Glutamatergic neuron (in vitro differentiated cells): Measurements from ENCODE around the gene SGTA. TPM values are rescaled to one million over a fixed set of nuclear protein-coding genes. Genes with fewer than 3 reads are reported as not detected.

Source experiments
- DNase-seq: peaks from one replicate; pipeline ENCODE4 v3.0.0; 2022
- H3K27ac Mint-ChIP-seq: one replicate; pipeline ENCODE4 v1.8.0; 2020; ENCODE audit warnings: mild to moderate bottlenecking, mixed read lengths, inconsistent platforms; ENCODE audit not compliant: unreplicated experiment
- H3K27me3 Mint-ChIP-seq: one replicate; pipeline ENCODE4 v1.8.0; 2020; ENCODE audit warnings: mild to moderate bottlenecking, moderate library complexity, mixed read lengths, inconsistent platforms; ENCODE audit not compliant: unreplicated experiment
- H3K36me3 Mint-ChIP-seq: one replicate; pipeline ENCODE4 v1.8.0; 2020; ENCODE audit warnings: mild to moderate bottlenecking, mixed read lengths, inconsistent platforms; ENCODE audit not compliant: unreplicated experiment
- H3K4me1 Mint-ChIP-seq: one replicate; pipeline ENCODE4 v1.8.0; 2020; ENCODE audit warnings: mild to moderate bottlenecking, low read depth, mixed read lengths, inconsistent platforms; ENCODE audit not compliant: unreplicated experiment
- H3K4me3 Mint-ChIP-seq: one replicate; pipeline ENCODE4 v1.8.0; 2020; ENCODE audit warnings: mild to moderate bottlenecking, mixed read lengths, inconsistent platforms; ENCODE audit not compliant: unreplicated experiment
- H3K9me3 Mint-ChIP-seq: one replicate; pipeline ENCODE4 v1.8.0; 2020; ENCODE audit warnings: mild to moderate bottlenecking, moderate library complexity, mixed read lengths, inconsistent platforms; ENCODE audit not compliant: unreplicated experiment
- total RNA-seq: library from RNA; stranded (reverse); fragmentation: NEBNext Ultra II Directional; extraction: Animal tissue kit (Norgen Biotek cat#: 25700); gene quantifications from one replicate; pipeline ENCODE4 v1.2.1, GENCODE V29; 2021; ENCODE audit not compliant: unreplicated experiment
- TF ChIP-seq, protein P1 (sequence below): fragments of 200-600 bp; sonication (generic); IDR thresholded peaks from one replicate; pipeline ENCODE4 v1.5.0; 2021; ENCODE audit not compliant: partially characterized antibody, unreplicated experiment

The SGTA gene
- total RNA-seq, 1 donor from 2014 or later: 90.6 TPM

DNA sequence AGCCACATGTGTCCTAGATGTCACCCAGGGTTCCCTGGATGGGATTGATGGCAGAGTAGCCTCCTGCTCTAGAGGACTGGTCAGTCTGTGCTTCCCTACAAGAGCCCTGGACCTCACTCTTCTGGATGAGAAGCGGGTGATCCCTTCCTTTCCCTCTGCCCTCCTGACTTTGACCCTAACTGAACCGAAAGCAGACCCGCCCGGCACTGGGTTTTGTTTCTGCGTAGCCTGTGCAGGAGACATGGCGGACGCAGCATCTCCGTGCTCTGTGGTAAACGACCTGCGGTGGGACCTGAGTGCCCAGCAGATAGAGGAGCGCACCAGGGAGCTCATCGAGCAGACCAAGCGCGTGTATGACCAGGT lies 7.1 kb upstream of the SGTA start:
- Mint-ChIP-seq H3K36me3 (no peaks in the 10 kb centered on the region), H3K4me1 (peaks cover 3% of the 10 kb centered on the region), H3K4me3 (no peak overlapping the region), H3K27me3 (no peaks in the 10 kb centered on the region), H3K27ac (peak overlapping the region; percentile 28), H3K9me3 (no peaks in the 10 kb centered on the region)
- TF ChIP-seq, protein P1, sequence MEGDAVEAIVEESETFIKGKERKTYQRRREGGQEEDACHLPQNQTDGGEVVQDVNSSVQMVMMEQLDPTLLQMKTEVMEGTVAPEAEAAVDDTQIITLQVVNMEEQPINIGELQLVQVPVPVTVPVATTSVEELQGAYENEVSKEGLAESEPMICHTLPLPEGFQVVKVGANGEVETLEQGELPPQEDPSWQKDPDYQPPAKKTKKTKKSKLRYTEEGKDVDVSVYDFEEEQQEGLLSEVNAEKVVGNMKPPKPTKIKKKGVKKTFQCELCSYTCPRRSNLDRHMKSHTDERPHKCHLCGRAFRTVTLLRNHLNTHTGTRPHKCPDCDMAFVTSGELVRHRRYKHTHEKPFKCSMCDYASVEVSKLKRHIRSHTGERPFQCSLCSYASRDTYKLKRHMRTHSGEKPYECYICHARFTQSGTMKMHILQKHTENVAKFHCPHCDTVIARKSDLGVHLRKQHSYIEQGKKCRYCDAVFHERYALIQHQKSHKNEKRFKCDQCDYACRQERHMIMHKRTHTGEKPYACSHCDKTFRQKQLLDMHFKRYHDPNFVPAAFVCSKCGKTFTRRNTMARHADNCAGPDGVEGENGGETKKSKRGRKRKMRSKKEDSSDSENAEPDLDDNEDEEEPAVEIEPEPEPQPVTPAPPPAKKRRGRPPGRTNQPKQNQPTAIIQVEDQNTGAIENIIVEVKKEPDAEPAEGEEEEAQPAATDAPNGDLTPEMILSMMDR: no peak
- DNase-seq: no peak

- no peak for DNase-seq
- Mint-ChIP-seq H3K27ac (no peak overlapping the region), H3K4me3 (peak overlapping the region; percentile 15), H3K4me1 (peaks cover 15% of the 10 kb centered on the region), H3K9me3 (peaks cover 4% of the 10 kb centered on the region), H3K36me3 (no peaks in the 10 kb centered on the region), H3K27me3 (peaks cover 7% of the 10 kb centered on the region)
- TF ChIP-seq, protein P1: no peak
Observed at GRCh38 chr19:2788237-2788636, 5.2 kb upstream of the SGTA start.

GRCh38 chr19:2787115-2787514 lies 4.0 kb upstream of the SGTA start:
- H3K4me1 Mint-ChIP-seq: peaks cover 18% of the 10 kb centered on the region
- TF ChIP-seq, protein P1: no peak
- no peak for DNase-seq
- peaks cover 10% of the 10 kb centered on the region for H3K27me3 Mint-ChIP-seq
- no peaks in the 10 kb centered on the region for H3K36me3 Mint-ChIP-seq
- H3K4me3 Mint-ChIP-seq: peak overlapping the region; percentile 47
- no peak overlapping the region for H3K27ac Mint-ChIP-seq
- H3K9me3 Mint-ChIP-seq: peaks cover 8% of the 10 kb centered on the region

GRCh38 chr19:2785244-2785997 lies 2.3 kb upstream of the SGTA start, which contains the start of gene THOP1:
Gene THOP1, plus strand, starts transcription at chr19:2785503. Its CDS starts 160 bp downstream, at chr19:2785663.
- Mint-ChIP-seq H3K27me3 (peaks cover 10% of the 10 kb centered on the region), H3K27ac (peak within 1 kb of the TSS; percentile 98), H3K9me3 (peaks cover 9% of the 10 kb centered on the region), H3K4me1 (peaks cover 20% of the 10 kb centered on the region), H3K4me3 (peak within 1 kb of the TSS; percentile 91), H3K36me3 (no peaks in the 10 kb centered on the region)
- TF ChIP-seq, protein P1: no peak
- DNase-seq: peak; percentile 99

- TF ChIP-seq, protein P1: no peak
- H3K27me3 Mint-ChIP-seq: peaks cover 10% of the 10 kb centered on the region
- H3K36me3 Mint-ChIP-seq: no peaks in the 10 kb centered on the region
- H3K4me3 Mint-ChIP-seq: peak overlapping the region; percentile 84
- H3K4me1 Mint-ChIP-seq: peaks cover 24% of the 10 kb centered on the region
- no peak for DNase-seq
- peaks cover 9% of the 10 kb centered on the region for H3K9me3 Mint-ChIP-seq
- peak overlapping the region; percentile 98 for H3K27ac Mint-ChIP-seq
Observed at GRCh38 chr19:2783781-2784145, 690 bp upstream of the SGTA start.
